Measurements from ENCODE around the gene ANG.

- TF ChIP-seq ZNF366 (tag by site-specific recombination; conservative IDR thresholded peaks at IDR 0.05) (peak; percentile 43; the same call in 1 of the 2 replicates), ZNF266 (tag by site-specific recombination; IDR thresholded peaks at IDR 0.05; ENCODE audit: low read depth) (no peak), ZNF175 (tag by site-specific recombination; IDR thresholded peaks at IDR 0.05) (no peak), SP2 (tag by site-specific recombination; IDR thresholded peaks at IDR 0.05) (peak; percentile 38), ZNF837 (tag by site-specific recombination; IDR thresholded peaks at IDR 0.05) (peak; percentile 81; the same call in 1 of the 2 replicates), ZNF571 (tag by site-specific recombination; IDR thresholded peaks at IDR 0.05) (no peak), ZNF239 (tag by site-specific recombination; IDR thresholded peaks at IDR 0.05) (0 out of 2 replicates have a peak, but pooled peaks have one; percentile 25), YY1 (tag by site-specific recombination; IDR thresholded peaks at IDR 0.05) (peak; percentile 75), SP3 (tag by site-specific recombination; IDR thresholded peaks at IDR 0.05) (peak; percentile 67), ZNF777 (tag by site-specific recombination; IDR thresholded peaks at IDR 0.05; ENCODE audit: borderline replicate concordance) (no peak)
- TF ChIP-seq, protein P1, sequence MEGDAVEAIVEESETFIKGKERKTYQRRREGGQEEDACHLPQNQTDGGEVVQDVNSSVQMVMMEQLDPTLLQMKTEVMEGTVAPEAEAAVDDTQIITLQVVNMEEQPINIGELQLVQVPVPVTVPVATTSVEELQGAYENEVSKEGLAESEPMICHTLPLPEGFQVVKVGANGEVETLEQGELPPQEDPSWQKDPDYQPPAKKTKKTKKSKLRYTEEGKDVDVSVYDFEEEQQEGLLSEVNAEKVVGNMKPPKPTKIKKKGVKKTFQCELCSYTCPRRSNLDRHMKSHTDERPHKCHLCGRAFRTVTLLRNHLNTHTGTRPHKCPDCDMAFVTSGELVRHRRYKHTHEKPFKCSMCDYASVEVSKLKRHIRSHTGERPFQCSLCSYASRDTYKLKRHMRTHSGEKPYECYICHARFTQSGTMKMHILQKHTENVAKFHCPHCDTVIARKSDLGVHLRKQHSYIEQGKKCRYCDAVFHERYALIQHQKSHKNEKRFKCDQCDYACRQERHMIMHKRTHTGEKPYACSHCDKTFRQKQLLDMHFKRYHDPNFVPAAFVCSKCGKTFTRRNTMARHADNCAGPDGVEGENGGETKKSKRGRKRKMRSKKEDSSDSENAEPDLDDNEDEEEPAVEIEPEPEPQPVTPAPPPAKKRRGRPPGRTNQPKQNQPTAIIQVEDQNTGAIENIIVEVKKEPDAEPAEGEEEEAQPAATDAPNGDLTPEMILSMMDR (tag by site-specific recombination; IDR thresholded peaks at IDR 0.05) = peak; percentile 86
- TF ChIP-seq, protein P2, sequence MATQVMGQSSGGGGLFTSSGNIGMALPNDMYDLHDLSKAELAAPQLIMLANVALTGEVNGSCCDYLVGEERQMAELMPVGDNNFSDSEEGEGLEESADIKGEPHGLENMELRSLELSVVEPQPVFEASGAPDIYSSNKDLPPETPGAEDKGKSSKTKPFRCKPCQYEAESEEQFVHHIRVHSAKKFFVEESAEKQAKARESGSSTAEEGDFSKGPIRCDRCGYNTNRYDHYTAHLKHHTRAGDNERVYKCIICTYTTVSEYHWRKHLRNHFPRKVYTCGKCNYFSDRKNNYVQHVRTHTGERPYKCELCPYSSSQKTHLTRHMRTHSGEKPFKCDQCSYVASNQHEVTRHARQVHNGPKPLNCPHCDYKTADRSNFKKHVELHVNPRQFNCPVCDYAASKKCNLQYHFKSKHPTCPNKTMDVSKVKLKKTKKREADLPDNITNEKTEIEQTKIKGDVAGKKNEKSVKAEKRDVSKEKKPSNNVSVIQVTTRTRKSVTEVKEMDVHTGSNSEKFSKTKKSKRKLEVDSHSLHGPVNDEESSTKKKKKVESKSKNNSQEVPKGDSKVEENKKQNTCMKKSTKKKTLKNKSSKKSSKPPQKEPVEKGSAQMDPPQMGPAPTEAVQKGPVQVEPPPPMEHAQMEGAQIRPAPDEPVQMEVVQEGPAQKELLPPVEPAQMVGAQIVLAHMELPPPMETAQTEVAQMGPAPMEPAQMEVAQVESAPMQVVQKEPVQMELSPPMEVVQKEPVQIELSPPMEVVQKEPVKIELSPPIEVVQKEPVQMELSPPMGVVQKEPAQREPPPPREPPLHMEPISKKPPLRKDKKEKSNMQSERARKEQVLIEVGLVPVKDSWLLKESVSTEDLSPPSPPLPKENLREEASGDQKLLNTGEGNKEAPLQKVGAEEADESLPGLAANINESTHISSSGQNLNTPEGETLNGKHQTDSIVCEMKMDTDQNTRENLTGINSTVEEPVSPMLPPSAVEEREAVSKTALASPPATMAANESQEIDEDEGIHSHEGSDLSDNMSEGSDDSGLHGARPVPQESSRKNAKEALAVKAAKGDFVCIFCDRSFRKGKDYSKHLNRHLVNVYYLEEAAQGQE (tag by site-specific recombination; IDR thresholded peaks at IDR 0.05) = peak; percentile 62
These were observed 25.4 kb upstream of the ANG start for GRCh38 chr14:20662968-20663732.
